Breast epithelium (tissue), 4 donors: Measurements from ENCODE around the gene STRADA. TPM values are rescaled to one million over a fixed set of nuclear protein-coding genes. Genes with fewer than 3 reads are reported as not detected.

Experiments used
- DNase-seq, 2 donors: peaks; one replicate each; pipeline ENCODE4 v3.0.0-alpha.2; 2019; ENCODE audit warnings: low spot score in 2 of 2
- H3K27ac ChIP-seq, 2 donors: fragments of 200-600 bp; sonication (generic) in 1 of 2; one replicate each; pipeline ENCODE4 v1.5.1; 2016 to 2019; ENCODE audit warnings: mild to moderate bottlenecking in 1 of 2
- H3K27me3 ChIP-seq, 2 donors: fragments of 200-600 bp; sonication (generic) in 1 of 2; one replicate each; pipeline versions ENCODE4 v1.5.1 to v1.6.0; 2017 to 2019; ENCODE audit warnings: control low read depth in 1 of 2, mild to moderate bottlenecking in 1 of 2
- H3K36me3 ChIP-seq: fragments of 200-600 bp; one replicate; pipeline ENCODE4 v1.5.1; 2019
- H3K4me1 ChIP-seq, 2 donors: fragments of 200-600 bp; sonication (generic); one replicate each; pipeline ENCODE4 v1.5.1; 2016 to 2019; ENCODE audit warnings: control low read depth in 1 of 2
- H3K4me3 ChIP-seq, 3 donors: fragments of 200-600 bp; sonication (generic); 1 replicate in 2 of 3; 2 replicates in 1 of 3; pipeline ENCODE4 v1.5.1; 2016 to 2019; ENCODE audit warnings: mild to moderate bottlenecking in 3 of 3, moderate library complexity in 2 of 3
- H3K9me3 ChIP-seq, 2 donors: fragments of 200-600 bp; sonication (generic) in 1 of 2; one replicate each; pipeline ENCODE4 v1.5.1; 2016 to 2019; ENCODE audit warnings: control low read depth in 1 of 2
- CTCF ChIP-seq, 3 donors: fragments of 450-650 bp; IDR thresholded peaks; one replicate each; pipeline ENCODE4 v1.5.1; 2016 to 2017; ENCODE audit warnings: antibody characterized with exemption in 3 of 3, mild to moderate bottlenecking in 3 of 3, moderate library complexity in 3 of 3
- POLR2A ChIP-seq: fragments of 450-650 bp; IDR thresholded peaks from one replicate; pipeline ENCODE4 v1.6.1; 2016; ENCODE audit warnings: antibody characterized with exemption, mild to moderate bottlenecking, moderate library complexity
- POLR2AphosphoS5 ChIP-seq, 3 donors: sonication (generic); formaldehyde crosslinking; IDR thresholded peaks; one replicate each; pipeline ENCODE4 v1.6.1; 2017; ENCODE audit warnings: antibody characterized with exemption in 3 of 3
- intact Hi-C: fragments of 100-400 bp; cut with DNase I; formaldehyde crosslinking; loops from one replicate; pipeline ENCODE4 v1.15.1; 2023; ENCODE audit warnings: low total_unique reads
- total RNA-seq, 3 donors: library from RNA; depleted of rRNA; stranded (reverse); fragments of >200 nt; gene quantifications; one replicate each; pipeline ENCODE4 v1.1.0, GENCODE V29; 2016

STRADA gene
- total RNA-seq, 3 donors from 2014 or later: 25.9 to 33.8 (median 26.2) TPM

- Histone ChIP-seq H3K36me3 (no peaks in the 10 kb centered on the region), H3K4me3 (no peak overlapping the region), H3K4me1 (peaks cover 0 to 8% of the 10 kb centered on the region in 2 donors), H3K9me3 (no peaks in the 10 kb centered on the region), H3K27me3 (no peaks in the 10 kb centered on the region), H3K27ac (no peak overlapping the region)
- TF ChIP-seq POLR2A (no peak), CTCF (IDR thresholded peaks at IDR 0.05) (no peak), POLR2AphosphoS5 (IDR thresholded peaks at IDR 0.05) (no peak)
- no peak for DNase-seq
- intact Hi-C loops: loop anchor here (5.0 kb wide), 1 partner anchor 323 kb away; no protein-coding TSS in a partner anchor
Observed at GRCh38 chr17:63704836-63705235, 36.8 kb downstream of the STRADA start.

- H3K36me3 ChIP-seq: no peaks in the 10 kb centered on the region
- no peaks in the 10 kb centered on the region for H3K27me3 ChIP-seq
- no peak for DNase-seq
- H3K27ac ChIP-seq: no peak overlapping the region
- no peak for TF ChIP-seq CTCF (IDR thresholded peaks at IDR 0.05)
- no peak for TF ChIP-seq POLR2AphosphoS5 (IDR thresholded peaks at IDR 0.05)
- no peak for TF ChIP-seq POLR2A
- intact Hi-C loops: loop anchor here (5.0 kb wide), 1 partner anchor 322 kb away; no protein-coding TSS in a partner anchor
- H3K9me3 ChIP-seq: no peaks in the 10 kb centered on the region
- no peak overlapping the region for H3K4me3 ChIP-seq
- peaks cover 0 to 8% of the 10 kb centered on the region in 2 donors for H3K4me1 ChIP-seq
Observed at GRCh38 chr17:63704259-63704576, 37.4 kb downstream of the STRADA start.

GRCh38 chr17:63703556-63704258 lies 37.9 kb downstream of the STRADA start:
- Histone ChIP-seq H3K4me1 (peaks cover 0 to 8% of the 10 kb centered on the region in 2 donors), H3K4me3 (no peak overlapping the region), H3K27me3 (no peaks in the 10 kb centered on the region), H3K36me3 (no peaks in the 10 kb centered on the region), H3K27ac (no peak overlapping the region), H3K9me3 (no peaks in the 10 kb centered on the region)
- DNase-seq: no peak
- intact Hi-C loops: loop anchor here (5.0 kb wide), 1 partner anchor 321 kb away; no protein-coding TSS in a partner anchor
- no peak for TF ChIP-seq CTCF (IDR thresholded peaks at IDR 0.05)
- no peak for TF ChIP-seq POLR2A
- TF ChIP-seq POLR2AphosphoS5 (IDR thresholded peaks at IDR 0.05): no peak

- H3K4me1 ChIP-seq: peaks cover 0 to 8% of the 10 kb centered on the region in 2 donors
- no peaks in the 10 kb centered on the region for H3K27me3 ChIP-seq
- no peaks in the 10 kb centered on the region for H3K9me3 ChIP-seq
- DNase-seq: no peak
- no peak overlapping the region for H3K4me3 ChIP-seq
- H3K36me3 ChIP-seq: no peaks in the 10 kb centered on the region
- intact Hi-C loops: loop anchor here (5.0 kb wide), 1 partner anchor 321 kb away; no protein-coding TSS in a partner anchor
- H3K27ac ChIP-seq: no peak overlapping the region
- TF ChIP-seq CTCF (IDR thresholded peaks at IDR 0.05) (no peak), POLR2AphosphoS5 (IDR thresholded peaks at IDR 0.05) (no peak), POLR2A (no peak)
Observed at GRCh38 chr17:63703029-63703428, 38.6 kb downstream of the STRADA start.

GRCh38 chr17:63702721-63703015 lies 38.9 kb downstream of the STRADA start:
- no peaks in the 10 kb centered on the region for H3K27me3 ChIP-seq
- TF ChIP-seq CTCF (IDR thresholded peaks at IDR 0.05): no peak
- TF ChIP-seq POLR2AphosphoS5 (IDR thresholded peaks at IDR 0.05): no peak
- TF ChIP-seq POLR2A: no peak
- intact Hi-C loops: loop anchor here (5.0 kb wide), 1 partner anchor 320 kb away; no protein-coding TSS in a partner anchor
- peaks cover 0 to 8% of the 10 kb centered on the region in 2 donors for H3K4me1 ChIP-seq
- no peak overlapping the region for H3K4me3 ChIP-seq
- H3K27ac ChIP-seq: no peak overlapping the region
- H3K9me3 ChIP-seq: no peaks in the 10 kb centered on the region
- no peaks in the 10 kb centered on the region for H3K36me3 ChIP-seq
- DNase-seq: no peak
